Ishikawa (cell line): Measurements from ENCODE around the gene CFL2.

Experiments
- EGR1 ChIP-seq: IDR thresholded peaks from 2 replicates; pipeline ENCODE4 v1.6.1; 2012
- EP300 ChIP-seq: IDR thresholded peaks from 2 replicates; pipeline ENCODE4 v1.6.1; 2012; ENCODE audit warnings: borderline replicate concordance
- FOXM1 ChIP-seq: IDR thresholded peaks from 2 replicates; pipeline ENCODE4 v1.6.1; 2012; ENCODE audit warnings: low read depth, borderline replicate concordance
- MAX ChIP-seq: IDR thresholded peaks from 2 replicates; pipeline ENCODE4 v1.6.1; 2012
- NFIC ChIP-seq: IDR thresholded peaks from 2 replicates; pipeline ENCODE4 v1.6.1; 2012
- TAF1 ChIP-seq: IDR thresholded peaks from 2 replicates; pipeline ENCODE4 v1.6.1; 2012; ENCODE audit warnings: low read depth, mild to moderate bottlenecking
- TEAD4 ChIP-seq: IDR thresholded peaks from 2 replicates; pipeline ENCODE4 v1.6.1; 2012
- USF1 ChIP-seq: IDR thresholded peaks from 2 replicates; pipeline ENCODE4 v1.6.1; 2012
- YY1 ChIP-seq: IDR thresholded peaks from 2 replicates; pipeline ENCODE4 v1.6.1; 2012; ENCODE audit warnings: low read depth

GRCh38 chr14:34742270-34743115 lies 28.1 kb upstream of the CFL2 start:
- TF ChIP-seq USF1 (no peak), YY1 (no peak), TEAD4 (no peak), NFIC (no peak), EP300 (no peak), TAF1 (no peak), EGR1 (no peak), FOXM1 (no peak), MAX (no peak)
